HCT116 (cell line): Measurements from ENCODE around the gene UTS2B. TPM values are rescaled to one million over a fixed set of nuclear protein-coding genes. Genes with fewer than 3 reads are reported as not detected.

Source experiments
- ATAC-seq: fragments of 200-7000 bp; cut with Tn5 transposase; 2 replicates; pipeline ENCODE4 v1.9.1; 2020; ENCODE audit warnings: mild to moderate bottlenecking, moderate library complexity
- BruUV-seq: library from RNA; stranded (reverse); fragments of 400-500 nt; replicated peaks from 2 replicates; lab custom pipeline; 2021; lab: Mats Ljungman, UMichigan
- CTCF ChIA-PET: fragments of 300-600 bp; sonication (Branson Sonifier 250); formaldehyde crosslinking; loops from one replicate; lab custom pipeline; 2021; ENCODE audit warnings: antibody characterized with exemption; lab: Charles Lee
- POLR2A ChIA-PET: fragments of 300-600, 350-600 bp; sonication (Branson Sonifier 250); formaldehyde crosslinking; loops from one replicate; lab custom pipeline; 2021; ENCODE audit warnings: antibody characterized with exemption; lab: Charles Lee
- RAD21 ChIA-PET, 2 experiments: fragments of 300-600 bp; sonication (Branson Sonifier 250); formaldehyde crosslinking; loops; one replicate each; lab custom pipeline; 2023; ENCODE audit warnings: low total read pairs in 2 of 2; ENCODE audit not compliant: uncharacterized antibody in 2 of 2, unreplicated experiment in 2 of 2, low non-redundant PET in 1 of 2; lab: Charles Lee
- DNase-seq: peaks from one replicate; pipeline ENCODE4 v3.0.0-alpha.2; 2010; ENCODE audit warnings: low read depth, low spot score
- H2AFZ ChIP-seq: fragments of 200-600 bp; shearing (Covaris generic), sonication (generic); 2 replicates; pipeline ENCODE4 v1.6.1; 2017; ENCODE audit warnings: low read depth, mixed run types, mixed read lengths, antibody characterized with exemption, low read length; ENCODE audit not compliant: poor library complexity, severe bottlenecking
- H3K27ac ChIP-seq: 2 replicates; pipeline ENCODE4 v1.5.1; 2012; ENCODE audit warnings: low read depth, low read length
- H3K27me3 ChIP-seq: fragments of 200-600 bp; sonication (generic); 2 replicates; pipeline ENCODE4 v1.6.1; 2016; ENCODE audit warnings: mixed run types, low read length, mixed read lengths; ENCODE audit not compliant: insufficient read depth
- H3K36me3 ChIP-seq, 2 experiments: fragments of 200-500 bp in 1 of 2; fragments of 200-600 bp in 1 of 2; sonication (Bioruptor generic) in 1 of 2; sonication (generic) in 1 of 2; 2 replicates each; pipeline versions ENCODE4 v1.5.1 to v1.6.1; 2014 to 2016; ENCODE audit warnings: low read length in 2 of 2, inconsistent platforms in 1 of 2, mixed read lengths in 1 of 2, mixed run types in 1 of 2; ENCODE audit not compliant: insufficient read depth in 2 of 2, control insufficient read depth in 1 of 2
- H3K4me1 ChIP-seq, 2 experiments: fragments of 200-600 bp in 1 of 2; sonication (generic) in 1 of 2; 2 replicates each; pipeline versions ENCODE4 v1.5.1 to v1.6.1; 2012 to 2017; ENCODE audit warnings: low read length in 2 of 2, inconsistent platforms in 1 of 2, mild to moderate bottlenecking in 1 of 2, mixed read lengths in 1 of 2, mixed run types in 1 of 2, moderate library complexity in 1 of 2; ENCODE audit not compliant: insufficient read depth in 2 of 2, control insufficient read depth in 1 of 2
- H3K4me2 ChIP-seq: fragments of 200-600 bp; sonication (generic); 2 replicates; pipeline ENCODE4 v1.6.1; 2017; ENCODE audit warnings: mixed run types, low read length, mixed read lengths
- H3K4me3 ChIP-seq, 2 experiments: fragments of 200-600 bp in 1 of 2; sonication (generic) in 1 of 2; replicated peaks in 1 of 2; 2 replicates each; pipeline ENCODE4 v1.5.1; 2011 to 2016; ENCODE audit warnings: low read length in 2 of 2, control low read depth in 1 of 2, low read depth in 1 of 2, mild to moderate bottlenecking in 1 of 2, mixed read lengths in 1 of 2, mixed run types in 1 of 2
- H3K79me2 ChIP-seq: fragments of 200-600 bp; sonication (generic); 2 replicates; pipeline ENCODE4 v1.6.1; 2017; ENCODE audit warnings: mild to moderate bottlenecking, mixed run types, low read length, moderate library complexity, mixed read lengths; ENCODE audit not compliant: insufficient read depth
- H3K9ac ChIP-seq: fragments of 200-600 bp; sonication (generic); 2 replicates; pipeline ENCODE4 v1.6.1; 2016; ENCODE audit warnings: low read length, mixed read lengths
- H3K9me2 ChIP-seq: fragments of 200-600 bp; sonication (generic), shearing (Covaris generic); 2 replicates; pipeline ENCODE4 v1.6.1; 2017; ENCODE audit warnings: mixed run types, mild to moderate bottlenecking, moderate library complexity; ENCODE audit not compliant: insufficient read depth
- H3K9me3 ChIP-seq, 2 experiments: fragments of 200-500 bp in 1 of 2; fragments of 200-600 bp in 1 of 2; sonication (Bioruptor generic) in 1 of 2; sonication (generic) in 1 of 2; 2 replicates each; pipeline ENCODE4 v1.6.1; 2014 to 2017; ENCODE audit warnings: low read length in 2 of 2, mixed read lengths in 2 of 2, inconsistent platforms in 1 of 2, low read depth in 1 of 2, mild to moderate bottlenecking in 1 of 2, mixed run types in 1 of 2, moderate library complexity in 1 of 2; ENCODE audit not compliant: control insufficient read depth in 1 of 2, insufficient read depth in 1 of 2
- H4K20me1 ChIP-seq: fragments of 200-600 bp; sonication (generic), shearing (Covaris generic); 2 replicates; pipeline ENCODE4 v1.6.1; 2017; ENCODE audit warnings: mixed run types, mild to moderate bottlenecking, moderate library complexity; ENCODE audit not compliant: insufficient read depth
- CBX3 ChIP-seq: IDR thresholded peaks from 2 replicates; pipeline ENCODE4 v1.6.1; 2012; ENCODE audit warnings: low read depth
- JUND ChIP-seq: IDR thresholded peaks from 2 replicates; pipeline ENCODE4 v1.6.1; 2012
- RAD21 ChIP-seq: IDR thresholded peaks from 2 replicates; pipeline ENCODE4 v1.6.1; 2012; ENCODE audit warnings: low read depth, mild to moderate bottlenecking
- REST ChIP-seq: IDR thresholded peaks from 2 replicates; pipeline ENCODE4 v1.6.1; 2012; ENCODE audit warnings: low read depth
- SIN3A ChIP-seq: IDR thresholded peaks from 2 replicates; pipeline ENCODE4 v1.6.1; 2012; ENCODE audit warnings: low read depth
- intact Hi-C: fragments of 100-400 bp; cut with micrococcal nuclease; formaldehyde crosslinking; loops from 2 replicates; pipeline ENCODE4 v1.10.0; 2022
- total RNA-seq: library from RNA; stranded (reverse); gene quantifications from one replicate; pipeline ENCODE4 v1.2.1, GENCODE V29; 2021; ENCODE audit not compliant: unreplicated experiment
- TF ChIP-seq, protein P1 (sequence below), 3 experiments: fragments of 200-600 bp in 1 of 3; sonication (generic) in 1 of 3; IDR thresholded peaks in 2 of 3; conservative IDR thresholded peaks in 1 of 3; 2 replicates each; pipeline ENCODE4 v1.5.1; 2012 to 2017; ENCODE audit warnings: low read depth in 2 of 3, low read length in 2 of 3, antibody characterized with exemption in 1 of 3, borderline replicate concordance in 1 of 3, control low read depth in 1 of 3, mild to moderate bottlenecking in 1 of 3, mixed read lengths in 1 of 3, mixed run types in 1 of 3, moderate library complexity in 1 of 3; ENCODE audit not compliant: insufficient read depth in 1 of 3

UTS2B gene
- total RNA-seq, 1 experiment from 2014 or later: 0.59 TPM

DNA sequence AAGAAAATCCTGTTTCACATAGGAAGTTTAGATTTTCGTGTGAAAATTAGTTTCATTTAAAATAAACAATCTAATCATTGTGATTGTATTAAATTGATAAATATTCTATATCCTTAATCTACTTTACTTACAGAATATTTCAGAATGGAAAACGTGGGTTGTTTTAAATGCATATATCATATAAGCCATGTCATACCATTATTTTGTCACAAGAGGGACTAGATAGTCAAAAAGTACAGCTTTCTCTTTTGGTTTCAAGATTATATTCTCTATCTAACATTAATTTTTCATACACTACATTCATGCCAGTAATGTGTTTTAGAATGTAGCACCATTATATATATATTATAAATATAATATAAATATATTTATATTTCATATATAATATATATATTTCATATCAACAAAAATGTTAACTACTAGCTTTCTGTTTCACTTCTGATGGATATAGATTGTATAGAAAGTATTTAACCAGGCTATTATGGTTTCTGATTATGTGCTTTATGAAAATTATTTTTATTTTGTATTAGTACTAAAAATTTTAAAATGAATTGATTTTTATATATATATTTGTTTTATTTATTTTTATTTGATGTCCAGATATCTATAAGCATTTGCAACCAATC is 86.0 kb downstream of the UTS2B start:
- Histone ChIP-seq H3K4me1 (peaks cover 7 to 20% of the 10 kb centered on the region in 2 experiments), H3K9ac (no peak overlapping the region), H3K9me3 (no peaks in the 10 kb centered on the region), H3K27ac (no peak overlapping the region), H2AFZ (peak overlapping the region; percentile 30), H4K20me1 (no peaks in the 10 kb centered on the region), H3K4me3 (no peak overlapping the region), H3K9me2 (no peaks in the 10 kb centered on the region), H3K79me2 (no peaks in the 10 kb centered on the region), H3K4me2 (no peak overlapping the region), H3K36me3 (no peaks in the 10 kb centered on the region), H3K27me3 (no peaks in the 10 kb centered on the region)
- DNase-seq (no peak), ATAC-seq (no peak)
- TF ChIP-seq SIN3A: no peak
- TF ChIP-seq JUND: no peak
- no peak for TF ChIP-seq REST
- TF ChIP-seq, protein P1, sequence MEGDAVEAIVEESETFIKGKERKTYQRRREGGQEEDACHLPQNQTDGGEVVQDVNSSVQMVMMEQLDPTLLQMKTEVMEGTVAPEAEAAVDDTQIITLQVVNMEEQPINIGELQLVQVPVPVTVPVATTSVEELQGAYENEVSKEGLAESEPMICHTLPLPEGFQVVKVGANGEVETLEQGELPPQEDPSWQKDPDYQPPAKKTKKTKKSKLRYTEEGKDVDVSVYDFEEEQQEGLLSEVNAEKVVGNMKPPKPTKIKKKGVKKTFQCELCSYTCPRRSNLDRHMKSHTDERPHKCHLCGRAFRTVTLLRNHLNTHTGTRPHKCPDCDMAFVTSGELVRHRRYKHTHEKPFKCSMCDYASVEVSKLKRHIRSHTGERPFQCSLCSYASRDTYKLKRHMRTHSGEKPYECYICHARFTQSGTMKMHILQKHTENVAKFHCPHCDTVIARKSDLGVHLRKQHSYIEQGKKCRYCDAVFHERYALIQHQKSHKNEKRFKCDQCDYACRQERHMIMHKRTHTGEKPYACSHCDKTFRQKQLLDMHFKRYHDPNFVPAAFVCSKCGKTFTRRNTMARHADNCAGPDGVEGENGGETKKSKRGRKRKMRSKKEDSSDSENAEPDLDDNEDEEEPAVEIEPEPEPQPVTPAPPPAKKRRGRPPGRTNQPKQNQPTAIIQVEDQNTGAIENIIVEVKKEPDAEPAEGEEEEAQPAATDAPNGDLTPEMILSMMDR (IDR thresholded peaks at IDR 0.05 in 2 of 3, conservative IDR thresholded peaks at IDR 0.05 in 1 of 3; ENCODE audit: borderline replicate concordance in 1 of 3, insufficient read depth in 1 of 3, low read depth in 2 of 3, low read length in 2 of 3): peak; percentile 25 to 45 (median 26); a peak in 4 of 6 replicates
- peak; percentile 60 for TF ChIP-seq RAD21
- TF ChIP-seq CBX3: no peak
- CTCF ChIA-PET: interaction anchor here (1.2 to 1.7 kb wide), 4 partner anchors 92 to 1200 kb away, joined by 3 to 4 read pairs (median 4); no protein-coding TSS in a partner anchor
- RAD21 ChIA-PET: no interaction called here
- intact Hi-C loops: loop anchor here (5.0 to 10.0 kb wide), 2 partner anchors 143 to 1200 kb away; no protein-coding TSS in a partner anchor
- BruUV-seq: no TSS peak
- POLR2A ChIA-PET: no interaction called here
